Right lobe of liver (tissue), 6 donors: ENCODE results near the gene MRPL17. TPM values are rescaled to one million over a fixed set of nuclear protein-coding genes. Genes with fewer than 3 reads are reported as not detected.

Source experiments
- ATAC-seq, 4 donors: fragments of 200-7000 bp; cut with Tn5 transposase; one replicate each; pipeline ENCODE4 v1.9.1; 2020; ENCODE audit warnings: mild to moderate bottlenecking in 4 of 4, moderate library complexity in 4 of 4
- DNase-seq, 3 donors: peaks; one replicate each; pipeline ENCODE4 v3.0.0-alpha.2; 2020
- H3K27ac ChIP-seq, 3 donors: fragments of 200-600 bp; one replicate each; pipeline ENCODE4 v1.8.0; 2022
- H3K27me3 ChIP-seq, 2 donors: fragments of 200-600 bp; one replicate each; pipeline ENCODE4 v1.8.0; 2022
- H3K36me3 ChIP-seq, 4 donors: fragments of 200-600 bp; sonication (generic) in 1 of 4; one replicate each; pipeline versions ENCODE4 v1.5.1 to v1.8.0; 2017 to 2022; ENCODE audit warnings: control low read depth in 1 of 4
- H3K4me1 ChIP-seq, 4 donors: fragments of 200-600 bp; sonication (generic) in 1 of 4; one replicate each; pipeline versions ENCODE4 v1.5.1 to v1.8.0; 2017 to 2022; ENCODE audit warnings: control low read depth in 1 of 4
- H3K4me3 ChIP-seq, 3 donors: fragments of 200-600 bp; one replicate each; pipeline ENCODE4 v1.8.0; 2022
- H3K9me3 ChIP-seq, 4 donors: fragments of 200-600 bp; sonication (generic) in 1 of 4; one replicate each; pipeline versions ENCODE4 v1.5.1 to v1.8.0; 2017 to 2022; ENCODE audit warnings: control low read depth in 1 of 4
- CTCF ChIP-seq, 4 donors: fragments of 200-600 bp in 3 of 4; fragments of 450-650 bp in 1 of 4; IDR thresholded peaks; one replicate each; pipeline versions ENCODE4 v1.5.1 to v1.8.0; 2016 to 2022; ENCODE audit warnings: antibody characterized with exemption in 4 of 4, mild to moderate bottlenecking in 2 of 4
- POLR2A ChIP-seq: fragments of 450-650 bp; IDR thresholded peaks from one replicate; pipeline ENCODE4 v1.6.1; 2017; ENCODE audit warnings: antibody characterized with exemption, mild to moderate bottlenecking
- WGBS: methylation state at CpG from one replicate; pipeline ENCODE4 v1.1.6; 2018; ENCODE audit warnings: low coverage, low lambda C conversion rate; ENCODE audit not compliant: insufficient coverage; ENCODE audit errors: missing lambda C conversion rate; 5-methylcytosine and 5-hydroxymethylcytosine counted together
- intact Hi-C, 2 donors: fragments of 100-400 bp; cut with DNase I; formaldehyde crosslinking; loops; one replicate each; pipeline versions ENCODE4 v1.11.2 to v1.14.1; 2022
- total RNA-seq, 6 experiments: library from RNA; depleted of rRNA in 2 of 6; stranded (reverse); fragments of >200 nt in 2 of 6; fragmentation: NEBNext Ultra II Directional in 3 of 6; extraction: Animal tissue kit (Norgen Biotek cat#: 25700) in 3 of 6; gene quantifications; one replicate each; pipeline versions ENCODE4 v1.1.0 to v1.2.4, GENCODE V29; 2016 to 2023
- donor health status: DM: no; HTN: yes; CAD: no.
- donor health status: DM: no; HTN: no; CAD: no.
- donor health status: DM: no; HTN: no; CAD: no.
- donor health status: DM: no; HTN: yes; CAD: no.
- donor health status: DM: no; HTN: yes; CAD: no.

The MRPL17 gene
- total RNA-seq, 6 experiments from 2014 or later = 10.7 to 21.6 (median 17.3) TPM

- no peak overlapping the region for H3K27ac ChIP-seq
- H3K27me3 ChIP-seq = no peaks in the 10 kb centered on the region
- no peaks in the 10 kb centered on the region for H3K36me3 ChIP-seq
- H3K4me3 ChIP-seq = no peak overlapping the region
- TF ChIP-seq POLR2A (no peak), CTCF (IDR thresholded peaks at IDR 0.05) (no peak)
- intact Hi-C loops = no loop called here
- H3K9me3 ChIP-seq = no peaks in the 10 kb centered on the region
- WGBS = 76% methylated on average over 2 of the region's 2 CpGs
- ATAC-seq (no peak), DNase-seq (no peak)
- no peaks in the 10 kb centered on the region for H3K4me1 ChIP-seq
Measured at GRCh38 chr11:6653656-6654055, 29.5 kb downstream of the MRPL17 start.

GRCh38 chr11:6653097-6653496 lies 30.0 kb downstream of the MRPL17 start:
- Histone ChIP-seq H3K27me3 (no peaks in the 10 kb centered on the region), H3K4me3 (no peak overlapping the region), H3K4me1 (no peaks in the 10 kb centered on the region), H3K36me3 (no peaks in the 10 kb centered on the region), H3K27ac (no peak overlapping the region), H3K9me3 (no peaks in the 10 kb centered on the region)
- DNase-seq = no peak
- TF ChIP-seq CTCF (IDR thresholded peaks at IDR 0.05) = no peak
- no peak for TF ChIP-seq POLR2A
- intact Hi-C loops = no loop called here
- 82% methylated on average over 1 of the region's 1 CpG for WGBS
- ATAC-seq = no peak

GRCh38 chr11:6652182-6652581 lies 31.0 kb downstream of the MRPL17 start:
- H3K27ac ChIP-seq = no peak overlapping the region
- DNase-seq (no peak), ATAC-seq (no peak)
- WGBS = 49% methylated on average over 3 of the region's 3 CpGs
- no peaks in the 10 kb centered on the region for H3K27me3 ChIP-seq
- H3K4me3 ChIP-seq = no peak overlapping the region
- no peaks in the 10 kb centered on the region for H3K9me3 ChIP-seq
- intact Hi-C loops = no loop called here
- TF ChIP-seq CTCF (IDR thresholded peaks at IDR 0.05) (no peak), POLR2A (no peak)
- H3K36me3 ChIP-seq = no peaks in the 10 kb centered on the region
- no peaks in the 10 kb centered on the region for H3K4me1 ChIP-seq

GRCh38 chr11:6650980-6651379 lies 32.2 kb downstream of the MRPL17 start:
- DNase-seq = no peak
- Histone ChIP-seq H3K4me1 (no peaks in the 10 kb centered on the region), H3K9me3 (no peaks in the 10 kb centered on the region), H3K27me3 (no peaks in the 10 kb centered on the region), H3K4me3 (no peak overlapping the region), H3K36me3 (no peaks in the 10 kb centered on the region), H3K27ac (no peak overlapping the region)
- TF ChIP-seq CTCF (IDR thresholded peaks at IDR 0.05) = no peak
- TF ChIP-seq POLR2A = no peak
- ATAC-seq = no peak
- intact Hi-C loops = no loop called here
- 45% methylated on average over 6 of the region's 6 CpGs for WGBS

GRCh38 chr11:6650104-6650503 lies 33.0 kb downstream of the MRPL17 start:
- Histone ChIP-seq H3K4me1 (no peaks in the 10 kb centered on the region), H3K27me3 (no peaks in the 10 kb centered on the region), H3K4me3 (no peak overlapping the region), H3K9me3 (no peaks in the 10 kb centered on the region), H3K36me3 (no peaks in the 10 kb centered on the region), H3K27ac (no peak overlapping the region)
- no peak for DNase-seq
- TF ChIP-seq POLR2A = no peak
- no peak for TF ChIP-seq CTCF (IDR thresholded peaks at IDR 0.05)
- ATAC-seq = no peak
- intact Hi-C loops = no loop called here
